Lower lobe of right lung (tissue), 2 donors: ENCODE results near the gene FIBCD1. TPM values are rescaled to one million over a fixed set of nuclear protein-coding genes. Genes with fewer than 3 reads are reported as not detected.

ENCODE experiments used
- ATAC-seq, 2 donors: fragments of 200-7000 bp; cut with Tn5 transposase; one replicate each; pipeline ENCODE4 v1.9.1; 2020 to 2022; ENCODE audit warnings: mild to moderate bottlenecking in 2 of 2, moderate library complexity in 2 of 2
- DNase-seq: peaks from one replicate; pipeline ENCODE4 v3.0.0-alpha.2; 2020
- H3K27ac ChIP-seq: fragments of 200-600 bp; one replicate; pipeline ENCODE4 v1.8.0; 2022
- H3K27me3 ChIP-seq: fragments of 200-600 bp; one replicate; pipeline ENCODE4 v1.8.0; 2022; ENCODE audit warnings: low read depth
- H3K36me3 ChIP-seq: fragments of 200-600 bp; one replicate; pipeline ENCODE4 v1.8.0; 2022; ENCODE audit warnings: mild to moderate bottlenecking
- H3K4me1 ChIP-seq: fragments of 200-600 bp; one replicate; pipeline ENCODE4 v1.8.0; 2022
- H3K4me3 ChIP-seq: fragments of 200-600 bp; one replicate; pipeline ENCODE4 v1.8.0; 2022; ENCODE audit warnings: mild to moderate bottlenecking
- H3K9me3 ChIP-seq: fragments of 200-600 bp; one replicate; pipeline ENCODE4 v1.8.0; 2022
- CTCF ChIP-seq: fragments of 200-600 bp; IDR thresholded peaks from one replicate; pipeline ENCODE4 v1.8.0; 2022; ENCODE audit warnings: antibody characterized with exemption, mild to moderate bottlenecking
- intact Hi-C: fragments of 100-400 bp; cut with DNase I; formaldehyde crosslinking; loops from one replicate; pipeline ENCODE4 v1.11.0; 2022
- total RNA-seq: library from RNA; stranded (reverse); fragmentation: NEBNext Ultra II Directional; extraction: Animal tissue kit (Norgen Biotek cat#: 25700); gene quantifications from one replicate; pipeline ENCODE4 v1.2.1, GENCODE V29; 2021
- donor health status: DM: no; HTN: yes; CAD: no; lungs with severe emphysema.

FIBCD1 gene
- total RNA-seq, 1 donor from 2014 or later = 1.3 TPM

DNA sequence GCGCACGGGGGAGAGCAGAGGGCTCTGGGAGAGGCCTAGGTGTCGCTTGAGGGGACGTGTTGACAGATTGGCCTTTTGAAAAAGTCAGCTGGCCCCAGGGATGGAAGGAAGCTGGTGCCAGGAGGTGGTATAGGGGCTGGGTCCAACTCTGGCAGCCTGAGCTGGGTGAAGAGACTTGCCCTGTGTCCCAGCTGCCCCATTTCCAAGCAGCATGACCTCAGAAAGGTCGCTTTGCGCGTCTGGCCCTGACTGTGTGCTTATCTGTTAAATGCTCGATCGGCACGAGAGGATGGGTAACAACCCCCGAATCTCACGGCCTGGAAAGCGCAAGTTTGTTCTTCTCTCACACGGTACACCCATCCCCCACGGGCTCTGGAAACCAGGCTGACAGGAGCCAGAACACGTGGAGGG, 38.8 kb upstream of the FIBCD1 start:
- peaks cover 35% of the 10 kb centered on the region for H3K27me3 ChIP-seq
- ATAC-seq (no peak), DNase-seq (no peak)
- H3K9me3 ChIP-seq = no peaks in the 10 kb centered on the region
- no peaks in the 10 kb centered on the region for H3K36me3 ChIP-seq
- intact Hi-C loops = no loop called here
- TF ChIP-seq CTCF = no peak
- H3K27ac ChIP-seq = no peak overlapping the region
- H3K4me3 ChIP-seq = no peak overlapping the region
- no peaks in the 10 kb centered on the region for H3K4me1 ChIP-seq

- no peak for TF ChIP-seq CTCF
- intact Hi-C loops = no loop called here
- H3K36me3 ChIP-seq = no peaks in the 10 kb centered on the region
- H3K4me3 ChIP-seq = no peak overlapping the region
- no peaks in the 10 kb centered on the region for H3K4me1 ChIP-seq
- no peak for ATAC-seq
- H3K27me3 ChIP-seq = peaks cover 38% of the 10 kb centered on the region
- no peaks in the 10 kb centered on the region for H3K9me3 ChIP-seq
- no peak for DNase-seq
- H3K27ac ChIP-seq = no peak overlapping the region
Observed at GRCh38 chr9:130975932-130976841, 37.1 kb upstream of the FIBCD1 start.

GRCh38 chr9:130975156-130975555, 36.1 kb upstream of the FIBCD1 start:
- ATAC-seq = no peak
- H3K4me3 ChIP-seq = no peak overlapping the region
- TF ChIP-seq CTCF = no peak

DNA sequence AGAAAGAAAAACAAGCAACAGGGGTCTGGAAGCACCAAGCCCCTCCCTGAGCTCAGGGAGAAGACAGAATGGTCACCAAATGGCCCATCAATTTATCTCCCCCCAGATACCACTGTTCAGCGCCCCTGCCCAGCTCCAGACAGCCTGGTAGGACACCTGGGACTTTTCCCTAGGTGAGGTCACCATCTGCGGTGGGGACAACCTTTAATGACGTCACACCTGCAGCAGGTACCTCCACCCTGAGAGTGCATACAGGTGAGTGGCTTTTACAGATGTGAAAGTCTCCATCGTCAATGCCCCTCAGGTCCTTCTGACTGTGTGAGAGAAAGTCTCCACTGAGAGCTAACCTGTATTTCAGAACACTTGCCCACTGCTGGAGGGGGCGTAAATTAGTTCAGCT, 35.6 kb upstream of the FIBCD1 start:
- TF ChIP-seq CTCF = no peak
- Histone ChIP-seq H3K9me3 (no peaks in the 10 kb centered on the region), H3K27ac (no peak overlapping the region), H3K36me3 (no peaks in the 10 kb centered on the region), H3K4me3 (no peak overlapping the region), H3K27me3 (peaks cover 31% of the 10 kb centered on the region), H3K4me1 (no peaks in the 10 kb centered on the region)
- DNase-seq (no peak), ATAC-seq (no peak)
- intact Hi-C loops = no loop called here

More at GRCh38 chr9:130975156-130975555, 36.1 kb upstream of the FIBCD1 start:
- Histone ChIP-seq H3K9me3 (no peaks in the 10 kb centered on the region), H3K36me3 (no peaks in the 10 kb centered on the region), H3K27ac (no peak overlapping the region), H3K27me3 (peaks cover 35% of the 10 kb centered on the region), H3K4me1 (no peaks in the 10 kb centered on the region)
- intact Hi-C loops = no loop called here
- no peak for DNase-seq

DNA sequence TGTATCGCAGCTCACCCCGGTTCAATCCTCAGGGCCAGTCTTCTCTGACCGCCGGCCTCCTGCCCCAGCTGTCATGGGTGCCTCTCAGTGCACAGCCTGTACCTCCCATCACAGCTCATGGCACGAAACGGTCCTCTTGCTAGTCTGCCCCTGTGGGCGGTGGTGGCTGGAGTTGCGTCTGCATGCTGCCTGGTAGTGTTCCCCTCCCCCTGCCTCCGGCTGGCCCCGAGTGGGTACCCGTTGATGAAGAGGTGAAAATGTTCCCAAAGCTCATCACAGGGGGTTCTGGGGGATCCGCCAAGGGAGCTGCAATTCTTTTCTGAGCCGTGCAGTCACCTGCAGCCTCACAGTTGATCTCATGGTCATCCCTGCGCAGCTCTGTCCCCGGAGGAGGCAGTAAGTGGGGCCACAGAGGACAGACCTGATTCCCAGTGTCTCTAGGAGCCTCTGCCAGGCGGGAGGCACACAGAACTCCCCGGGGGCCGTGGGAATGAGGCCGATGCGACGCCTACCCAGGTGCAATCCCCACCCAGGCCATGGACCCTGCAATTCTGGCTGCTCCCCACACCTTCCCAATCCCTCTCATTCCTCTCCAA, 34.7 kb upstream of the FIBCD1 start:
- H3K36me3 ChIP-seq = no peaks in the 10 kb centered on the region
- H3K4me1 ChIP-seq = no peaks in the 10 kb centered on the region
- ATAC-seq (no peak), DNase-seq (no peak)
- no peak for TF ChIP-seq CTCF
- H3K9me3 ChIP-seq = no peaks in the 10 kb centered on the region
- H3K27ac ChIP-seq = no peak overlapping the region
- H3K4me3 ChIP-seq = no peak overlapping the region
- H3K27me3 ChIP-seq = peaks cover 31% of the 10 kb centered on the region
- intact Hi-C loops = no loop called here
